ENCODE data around the gene HBD.

DNA sequence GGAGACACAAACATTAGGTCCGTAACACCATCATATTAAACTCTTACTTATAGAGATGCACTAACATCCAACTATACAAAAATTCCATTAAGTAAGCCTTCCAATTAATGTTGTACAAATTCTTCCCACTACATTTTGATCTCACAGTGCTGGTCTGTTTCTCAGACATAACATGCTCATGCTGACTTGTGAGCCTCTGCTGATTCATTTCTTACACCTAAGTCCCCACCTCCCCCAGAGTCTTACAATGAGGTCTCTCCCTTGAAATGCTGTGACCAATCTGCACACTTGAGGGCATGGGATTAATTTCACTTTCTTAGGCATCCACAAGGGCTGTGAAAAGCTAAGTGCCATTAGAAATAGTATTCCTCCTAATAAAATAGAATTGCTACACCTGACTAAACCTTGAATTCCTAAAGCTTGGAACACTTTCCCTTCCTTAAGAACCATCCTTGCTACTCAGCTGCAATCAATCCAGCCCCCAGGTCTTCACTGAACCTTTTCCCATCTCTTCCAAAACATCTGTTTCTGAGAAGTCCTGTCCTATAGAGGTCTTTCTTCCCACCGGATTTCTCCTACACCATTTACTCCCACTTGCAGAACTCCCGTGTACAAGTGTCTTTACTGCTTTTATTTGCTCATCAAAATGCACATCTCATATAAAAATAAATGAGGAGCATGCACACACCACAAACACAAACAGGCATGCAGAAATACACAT, 13.3 kb upstream of the HBD start:
- TF ChIP-seq, protein P1, sequence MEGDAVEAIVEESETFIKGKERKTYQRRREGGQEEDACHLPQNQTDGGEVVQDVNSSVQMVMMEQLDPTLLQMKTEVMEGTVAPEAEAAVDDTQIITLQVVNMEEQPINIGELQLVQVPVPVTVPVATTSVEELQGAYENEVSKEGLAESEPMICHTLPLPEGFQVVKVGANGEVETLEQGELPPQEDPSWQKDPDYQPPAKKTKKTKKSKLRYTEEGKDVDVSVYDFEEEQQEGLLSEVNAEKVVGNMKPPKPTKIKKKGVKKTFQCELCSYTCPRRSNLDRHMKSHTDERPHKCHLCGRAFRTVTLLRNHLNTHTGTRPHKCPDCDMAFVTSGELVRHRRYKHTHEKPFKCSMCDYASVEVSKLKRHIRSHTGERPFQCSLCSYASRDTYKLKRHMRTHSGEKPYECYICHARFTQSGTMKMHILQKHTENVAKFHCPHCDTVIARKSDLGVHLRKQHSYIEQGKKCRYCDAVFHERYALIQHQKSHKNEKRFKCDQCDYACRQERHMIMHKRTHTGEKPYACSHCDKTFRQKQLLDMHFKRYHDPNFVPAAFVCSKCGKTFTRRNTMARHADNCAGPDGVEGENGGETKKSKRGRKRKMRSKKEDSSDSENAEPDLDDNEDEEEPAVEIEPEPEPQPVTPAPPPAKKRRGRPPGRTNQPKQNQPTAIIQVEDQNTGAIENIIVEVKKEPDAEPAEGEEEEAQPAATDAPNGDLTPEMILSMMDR (conservative IDR thresholded peaks at IDR 0.05) = no peak
- no peak for TF ChIP-seq EZH2 (IDR thresholded peaks at IDR 0.05; ENCODE audit: low read depth)

All from PC-9 (cell line).